GM13976 (cell line): ENCODE data around the gene CBX8.

Experiments
- DNase-seq: peaks from one replicate; pipeline ENCODE4 v3.0.0; 2012; ENCODE audit warnings: low spot score
- CTCF ChIP-seq: IDR thresholded peaks from 2 replicates; pipeline ENCODE4 v1.5.1; 2012; ENCODE audit warnings: borderline replicate concordance, mild to moderate bottlenecking; ENCODE audit not compliant: insufficient read depth; ENCODE audit errors: extremely low read depth, missing control alignments, control extremely low read depth
- in situ Hi-C: fragments of 300-500 bp; cut with MboI; formaldehyde crosslinking; loops from one replicate; pipeline ENCODE4 v1.12.0; 2022; ENCODE audit warnings: low sequenced_read_pairs, mixed read lengths, inconsistent platforms; ENCODE audit not compliant: unreplicated experiment

The CBX8 gene

GRCh38 chr17:79771276-79771675 is 25.6 kb downstream of the CBX8 start:
- no peak for DNase-seq
- in situ Hi-C loops, result no loop called here
- no peak for TF ChIP-seq CTCF

- no peak for DNase-seq
- no peak for TF ChIP-seq CTCF
- in situ Hi-C loops, result no loop called here
These were observed 27.0 kb downstream of the CBX8 start for GRCh38 chr17:79769570-79770506.

GRCh38 chr17:79765708-79766107 is 31.2 kb downstream of the CBX8 start:
- no peak for TF ChIP-seq CTCF
- in situ Hi-C loops, result no loop called here
- DNase-seq, result no peak

- DNase-seq, result no peak
- TF ChIP-seq CTCF, result no peak
- in situ Hi-C loops, result no loop called here
These were observed 34.8 kb downstream of the CBX8 start for GRCh38 chr17:79761894-79762589.

- no peak for DNase-seq
- no peak for TF ChIP-seq CTCF
- in situ Hi-C loops, result no loop called here
These were observed 36.5 kb downstream of the CBX8 start for GRCh38 chr17:79760197-79760906.

- in situ Hi-C loops, result no loop called here
- DNase-seq, result no peak
These were observed 38.6 kb downstream of the CBX8 start for GRCh38 chr17:79758271-79758670.

More at GRCh38 chr17:79758271-79758670, 38.6 kb downstream of the CBX8 start:
- TF ChIP-seq CTCF, result no peak
